Thyroid gland (tissue), 4 donors: ENCODE data around the gene TBRG1.

Experiments used
- CTCF ChIP-seq, 6 experiments: fragments of 200-600 bp in 3 of 6; fragments of 450-650 bp in 3 of 6; sonication (generic) in 3 of 6; IDR thresholded peaks; one replicate each; pipeline ENCODE4 v1.5.1; 2016 to 2019; ENCODE audit warnings: antibody characterized with exemption in 6 of 6, mild to moderate bottlenecking in 2 of 6, inconsistent platforms in 1 of 6, moderate library complexity in 1 of 6
- POLR2A ChIP-seq, 2 donors: fragments of 450-650 bp; IDR thresholded peaks; one replicate each; pipeline ENCODE4 v1.6.1; 2017; ENCODE audit warnings: antibody characterized with exemption in 2 of 2, mild to moderate bottlenecking in 2 of 2, moderate library complexity in 1 of 2

GRCh38 chr11:124612045-124612444 lies 10.6 kb upstream of the TBRG1 start:
- TF ChIP-seq CTCF (IDR thresholded peaks at IDR 0.05) (no peak), POLR2A (IDR thresholded peaks at IDR 0.05) (no peak)
